ENCODE measurements around the gene RAB37.

The RAB37 gene

GRCh38 chr17:74776044-74776962 is 39.2 kb downstream of the RAB37 start, which contains the start of gene NAT9 (continued):
- TF ChIP-seq, protein P1, sequence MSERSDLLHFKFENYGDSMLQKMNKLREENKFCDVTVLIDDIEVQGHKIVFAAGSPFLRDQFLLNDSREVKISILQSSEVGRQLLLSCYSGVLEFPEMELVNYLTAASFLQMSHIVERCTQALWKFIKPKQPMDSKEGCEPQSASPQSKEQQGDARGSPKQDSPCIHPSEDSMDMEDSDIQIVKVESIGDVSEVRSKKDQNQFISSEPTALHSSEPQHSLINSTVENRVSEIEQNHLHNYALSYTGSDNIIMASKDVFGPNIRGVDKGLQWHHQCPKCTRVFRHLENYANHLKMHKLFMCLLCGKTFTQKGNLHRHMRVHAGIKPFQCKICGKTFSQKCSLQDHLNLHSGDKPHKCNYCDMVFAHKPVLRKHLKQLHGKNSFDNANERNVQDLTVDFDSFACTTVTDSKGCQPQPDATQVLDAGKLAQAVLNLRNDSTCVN (tag by site-specific recombination; optimal IDR thresholded peaks at IDR 0.05): peak; percentile 63
- TF ChIP-seq ZNF266 (tag by site-specific recombination; IDR thresholded peaks at IDR 0.05; ENCODE audit: low read depth): no peak
- no peak for TF ChIP-seq ZNF473 (tag by site-specific recombination; IDR thresholded peaks at IDR 0.05)
- peak; percentile 100 for TF ChIP-seq SP3 (tag by site-specific recombination; IDR thresholded peaks at IDR 0.05)
- no peak for TF ChIP-seq ZNF777 (tag by site-specific recombination; IDR thresholded peaks at IDR 0.05; ENCODE audit: borderline replicate concordance)
- TF ChIP-seq HOXD13 (CRISPR knock-in tag; IDR thresholded peaks at IDR 0.05; ENCODE audit: borderline replicate concordance): no peak
- 0 out of 2 replicates have a peak, but pooled peaks have one; percentile 46 for TF ChIP-seq ZEB2 (tag by site-specific recombination; IDR thresholded peaks at IDR 0.05)
- TF ChIP-seq ZNF561 (tag by site-specific recombination; IDR thresholded peaks at IDR 0.05; ENCODE audit: borderline replicate concordance): peak; percentile 96
- TF ChIP-seq ZNF26 (tag by site-specific recombination; IDR thresholded peaks at IDR 0.05): no peak
- TF ChIP-seq ZNF157 (tag by site-specific recombination; IDR thresholded peaks at IDR 0.05): no peak
- TF ChIP-seq TRIM28 (IDR thresholded peaks at IDR 0.05; ENCODE audit: borderline replicate concordance, low read length): no peak
- TF ChIP-seq ZNF133 (tag by site-specific recombination; IDR thresholded peaks at IDR 0.05): no peak
- no peak for TF ChIP-seq ZXDB (tag by site-specific recombination; IDR thresholded peaks at IDR 0.05)
- TF ChIP-seq ELK4 (IDR thresholded peaks at IDR 0.05; ENCODE audit: borderline replicate concordance, low read depth, low read length): peak; percentile 62; the same call in 1 of the 2 replicates
- TF ChIP-seq, protein P2, sequence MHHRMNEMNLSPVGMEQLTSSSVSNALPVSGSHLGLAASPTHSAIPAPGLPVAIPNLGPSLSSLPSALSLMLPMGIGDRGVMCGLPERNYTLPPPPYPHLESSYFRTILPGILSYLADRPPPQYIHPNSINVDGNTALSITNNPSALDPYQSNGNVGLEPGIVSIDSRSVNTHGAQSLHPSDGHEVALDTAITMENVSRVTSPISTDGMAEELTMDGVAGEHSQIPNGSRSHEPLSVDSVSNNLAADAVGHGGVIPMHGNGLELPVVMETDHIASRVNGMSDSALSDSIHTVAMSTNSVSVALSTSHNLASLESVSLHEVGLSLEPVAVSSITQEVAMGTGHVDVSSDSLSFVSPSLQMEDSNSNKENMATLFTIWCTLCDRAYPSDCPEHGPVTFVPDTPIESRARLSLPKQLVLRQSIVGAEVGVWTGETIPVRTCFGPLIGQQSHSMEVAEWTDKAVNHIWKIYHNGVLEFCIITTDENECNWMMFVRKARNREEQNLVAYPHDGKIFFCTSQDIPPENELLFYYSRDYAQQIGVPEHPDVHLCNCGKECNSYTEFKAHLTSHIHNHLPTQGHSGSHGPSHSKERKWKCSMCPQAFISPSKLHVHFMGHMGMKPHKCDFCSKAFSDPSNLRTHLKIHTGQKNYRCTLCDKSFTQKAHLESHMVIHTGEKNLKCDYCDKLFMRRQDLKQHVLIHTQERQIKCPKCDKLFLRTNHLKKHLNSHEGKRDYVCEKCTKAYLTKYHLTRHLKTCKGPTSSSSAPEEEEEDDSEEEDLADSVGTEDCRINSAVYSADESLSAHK (tag by site-specific recombination; IDR thresholded peaks at IDR 0.05): no peak
- TF ChIP-seq ZNF274 (IDR thresholded peaks at IDR 0.05; ENCODE audit: low read length): no peak
- TF ChIP-seq ZNF274 (tag by site-specific recombination; IDR thresholded peaks at IDR 0.05; ENCODE audit: borderline replicate concordance): no peak
- TF ChIP-seq ZNF629 (tag by site-specific recombination; IDR thresholded peaks at IDR 0.05): peak; percentile 46; the same call in 1 of the 2 replicates
- TF ChIP-seq ZNF146 (tag by site-specific recombination; IDR thresholded peaks at IDR 0.05): 0 out of 2 replicates have a peak, but pooled peaks have one; percentile 25
- TF ChIP-seq ZNF830 (tag by site-specific recombination; IDR thresholded peaks at IDR 0.05; ENCODE audit: low read depth): no peak
- TF ChIP-seq ZNF585B (tag by site-specific recombination; IDR thresholded peaks at IDR 0.05): no peak
- TF ChIP-seq, protein P3, sequence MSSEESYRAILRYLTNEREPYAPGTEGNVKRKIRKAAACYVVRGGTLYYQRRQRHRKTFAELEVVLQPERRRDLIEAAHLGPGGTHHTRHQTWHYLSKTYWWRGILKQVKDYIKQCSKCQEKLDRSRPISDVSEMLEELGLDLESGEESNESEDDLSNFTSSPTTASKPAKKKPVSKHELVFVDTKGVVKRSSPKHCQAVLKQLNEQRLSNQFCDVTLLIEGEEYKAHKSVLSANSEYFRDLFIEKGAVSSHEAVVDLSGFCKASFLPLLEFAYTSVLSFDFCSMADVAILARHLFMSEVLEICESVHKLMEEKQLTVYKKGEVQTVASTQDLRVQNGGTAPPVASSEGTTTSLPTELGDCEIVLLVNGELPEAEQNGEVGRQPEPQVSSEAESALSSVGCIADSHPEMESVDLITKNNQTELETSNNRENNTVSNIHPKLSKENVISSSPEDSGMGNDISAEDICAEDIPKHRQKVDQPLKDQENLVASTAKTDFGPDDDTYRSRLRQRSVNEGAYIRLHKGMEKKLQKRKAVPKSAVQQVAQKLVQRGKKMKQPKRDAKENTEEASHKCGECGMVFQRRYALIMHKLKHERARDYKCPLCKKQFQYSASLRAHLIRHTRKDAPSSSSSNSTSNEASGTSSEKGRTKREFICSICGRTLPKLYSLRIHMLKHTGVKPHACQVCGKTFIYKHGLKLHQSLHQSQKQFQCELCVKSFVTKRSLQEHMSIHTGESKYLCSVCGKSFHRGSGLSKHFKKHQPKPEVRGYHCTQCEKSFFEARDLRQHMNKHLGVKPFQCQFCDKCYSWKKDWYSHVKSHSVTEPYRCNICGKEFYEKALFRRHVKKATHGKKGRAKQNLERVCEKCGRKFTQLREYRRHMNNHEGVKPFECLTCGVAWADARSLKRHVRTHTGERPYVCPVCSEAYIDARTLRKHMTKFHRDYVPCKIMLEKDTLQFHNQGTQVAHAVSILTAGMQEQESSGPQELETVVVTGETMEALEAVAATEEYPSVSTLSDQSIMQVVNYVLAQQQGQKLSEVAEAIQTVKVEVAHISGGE (tag by site-specific recombination; conservative IDR thresholded peaks at IDR 0.05; ENCODE audit: low read depth): peak; percentile 34; the same call in 1 of the 2 replicates
- no peak for TF ChIP-seq ZNF138 (tag by site-specific recombination; IDR thresholded peaks at IDR 0.05; ENCODE audit: borderline replicate concordance)
- TF ChIP-seq ZNF37A (tag by site-specific recombination; IDR thresholded peaks at IDR 0.05): no peak
- no peak for TF ChIP-seq ZNF529 (tag by site-specific recombination; IDR thresholded peaks at IDR 0.05; ENCODE audit: insufficient replicate concordance)
- no peak for TF ChIP-seq ZNF155 (tag by site-specific recombination; IDR thresholded peaks at IDR 0.05)
- TF ChIP-seq ZBTB48 (tag by site-specific recombination; IDR thresholded peaks at IDR 0.05): 0 out of 2 replicates have a peak, but pooled peaks have one; percentile 23
- TF ChIP-seq KLF10 (tag by site-specific recombination; IDR thresholded peaks at IDR 0.05): peak; percentile 98
- no peak for TF ChIP-seq BCL11A (tag by site-specific recombination; IDR thresholded peaks at IDR 0.05; ENCODE audit: low read depth)
- no peak for TF ChIP-seq ZNF114 (tag by site-specific recombination; IDR thresholded peaks at IDR 0.05)

Data from HEK293 (cell line).